Kidney (tissue), 14 donors: Measurements from ENCODE around the gene TTLL5. TPM values are rescaled to one million over a fixed set of nuclear protein-coding genes. Genes with fewer than 3 reads are reported as not detected.
A peak's percentile ranks its signal among the peaks of the same experiment; 100 is the strongest.

Experiments
- DNase-seq, 5 donors: peaks; one replicate each; pipeline ENCODE4 v3.0.0-alpha.2; 2013 to 2020
- FAIRE-seq: peaks from 2 replicates; lab custom pipeline; 2012; peaks lifted over from hg19 to GRCh38; lab: Jason Lieb, UNC
- H3K27ac ChIP-seq, 2 donors: one replicate each; pipeline ENCODE4 v1.7.0; 2013; ENCODE audit warnings: low read depth in 2 of 2, low read length in 2 of 2, inconsistent platforms in 1 of 2
- H3K27me3 ChIP-seq: one replicate; pipeline ENCODE4 v1.7.1; 2013; ENCODE audit warnings: low read length, inconsistent platforms; ENCODE audit not compliant: control insufficient read depth, insufficient read depth
- H3K36me3 ChIP-seq, 3 donors: one replicate each; pipeline versions ENCODE4 v1.7.0 to v1.7.1; 2013; ENCODE audit warnings: low read length in 3 of 3, control low read depth in 1 of 3, inconsistent platforms in 1 of 3; ENCODE audit not compliant: insufficient read depth in 3 of 3, control insufficient read depth in 2 of 3
- H3K4me1 ChIP-seq, 3 donors: one replicate each; pipeline versions ENCODE4 v1.7.0 to v1.7.1; 2013; ENCODE audit warnings: low read length in 3 of 3, inconsistent platforms in 1 of 3, low read depth in 1 of 3; ENCODE audit not compliant: control insufficient read depth in 2 of 3, insufficient read depth in 2 of 3
- H3K4me3 ChIP-seq, 3 donors: one replicate each; pipeline versions ENCODE4 v1.7.0 to v1.8.1; 2013; ENCODE audit warnings: low read length in 3 of 3, control low read depth in 1 of 3, inconsistent platforms in 1 of 3
- H3K9ac ChIP-seq, 3 donors: one replicate each; pipeline versions ENCODE4 v1.7.0 to v1.7.1; 2013; ENCODE audit warnings: low read length in 3 of 3, control low read depth in 1 of 3, inconsistent platforms in 1 of 3
- H3K9me3 ChIP-seq, 3 donors: one replicate each; pipeline versions ENCODE4 v1.7.0 to v1.7.1; 2013; ENCODE audit warnings: low read length in 3 of 3, control low read depth in 1 of 3, inconsistent platforms in 1 of 3; ENCODE audit not compliant: control insufficient read depth in 2 of 3, insufficient read depth in 1 of 3
- CTCF ChIP-seq: IDR thresholded peaks from 3 replicates; pipeline ENCODE4 v1.5.1; 2012; ENCODE audit warnings: mild to moderate bottlenecking, moderate library complexity, borderline replicate concordance; ENCODE audit not compliant: insufficient read depth; ENCODE audit errors: extremely low read depth
- intact Hi-C: fragments of 100-400 bp; cut with DNase I; formaldehyde crosslinking; loops from one replicate; pipeline ENCODE4 v1.11.1; 2022
- polyA plus RNA-seq: library from polyadenylated mRNA; stranded (reverse); fragments of 350-450 nt; fragmentation: Illumina TruSeq; extraction: RNeasy Lipid Tissue Mini Kit (QIAGEN cat#74804); gene quantifications from one replicate; pipeline ENCODE4 v1.2.3, GENCODE V29; 2014; ENCODE audit warnings: low read depth, low replicate concordance; ENCODE audit not compliant: insufficient read depth
- total RNA-seq: library from RNA; stranded (reverse); fragmentation: NEBNext Ultra II Directional; extraction: Animal tissue kit (Norgen Biotek cat#: 25700); gene quantifications from one replicate; pipeline ENCODE4 v1.2.1, GENCODE V29; 2021
- donor health status: control.
- donor health status: control.
- donor health status: control.
- donor health status: control.
- donor health status: control.
- donor health status: DM: yes; HTN: yes; CAD: no.
- donor health status: Normal renal cell carcinoma (clear cell type).

Gene TTLL5
- total and polyA plus RNA-seq, 2 donors from 2014 or later: 16.8 to 37.2 TPM

GRCh38 chr14:75904311-75904710 is 243.3 kb downstream of the TTLL5 start:
- Histone ChIP-seq H3K36me3 (peaks cover 0 to 5% (median 3%) of the 10 kb centered on the region in 3 donors), H3K27ac (no peak overlapping the region), H3K27me3 (no peaks in the 10 kb centered on the region), H3K4me1 (no peaks in the 10 kb centered on the region), H3K9ac (no peak overlapping the region), H3K9me3 (no peaks in the 10 kb centered on the region), H3K4me3 (no peak overlapping the region)
- peak in 1 of 5 donors; percentile 16 for DNase-seq
- intact Hi-C loops: no loop called here
- no peak for FAIRE-seq
- no peak for TF ChIP-seq CTCF

- TF ChIP-seq CTCF: no peak
- H3K4me3 ChIP-seq: no peak overlapping the region
- peaks cover 0 to 5% (median 3%) of the 10 kb centered on the region in 3 donors for H3K36me3 ChIP-seq
- H3K9me3 ChIP-seq: no peaks in the 10 kb centered on the region
- no peaks in the 10 kb centered on the region for H3K27me3 ChIP-seq
- H3K9ac ChIP-seq: no peak overlapping the region
- FAIRE-seq: no peak
- intact Hi-C loops: no loop called here
- peak in 3 of 5 donors; percentile 22 to 82 (median 58) for DNase-seq
- no peak overlapping the region for H3K27ac ChIP-seq
- H3K4me1 ChIP-seq: no peaks in the 10 kb centered on the region
These were observed 244.3 kb downstream of the TTLL5 start for GRCh38 chr14:75905147-75905904.

GRCh38 chr14:75906228-75906627 is 245.2 kb downstream of the TTLL5 start:
- peaks cover 0 to 5% (median 3%) of the 10 kb centered on the region in 3 donors for H3K36me3 ChIP-seq
- H3K9me3 ChIP-seq: no peaks in the 10 kb centered on the region
- no peaks in the 10 kb centered on the region for H3K27me3 ChIP-seq
- no peak for DNase-seq
- H3K9ac ChIP-seq: no peak overlapping the region
- intact Hi-C loops: no loop called here
- FAIRE-seq: no peak
- TF ChIP-seq CTCF: no peak
- H3K4me3 ChIP-seq: no peak overlapping the region
- no peaks in the 10 kb centered on the region for H3K4me1 ChIP-seq
- no peak overlapping the region for H3K27ac ChIP-seq
